Caki2 (cell line): ENCODE measurements around the gene ENOSF1. TPM values are rescaled to one million over a fixed set of nuclear protein-coding genes. Genes with fewer than 3 reads are reported as not detected.

Experiments used
- DNase-seq: peaks from one replicate; pipeline ENCODE4 v3.0.0-alpha.2; 2015; ENCODE audit warnings: low read depth
- in situ Hi-C: cut with HindIII; loops from 2 replicates; pipeline ENCODE4 v1.10.0; 2016; ENCODE audit warnings: low sequenced_read_pairs, low pct_unique_long_range_greater_than_20kb, mixed read lengths
- total RNA-seq: library from RNA; depleted of rRNA; stranded (reverse); fragments of >200 nt; shearing (Covaris generic); gene quantifications from 2 replicates; pipeline ENCODE4 v1.2.3, GENCODE V29; 2014; ENCODE audit warnings: low replicate concordance; rRNA removed

Gene ENOSF1
- total RNA-seq, 1 experiment from 2014 or later: 77.6 TPM

- DNase-seq: no peak
- in situ Hi-C loops: no loop called here
These were observed 91.0 kb downstream of the ENOSF1 start for GRCh38 chr18:621291-622043.

Other genes starting within 250 kb of the ENOSF1 start
- gene COLEC12, start 211.9 kb downstream of the ENOSF1 start, total RNA-seq: 0.57 TPM in 1 of 2 replicates, not detected in the other
- gene CETN1, start 132.2 kb downstream of the ENOSF1 start, total RNA-seq: not detected in 2 replicates
- gene CLUL1, start 115.6 kb downstream of the ENOSF1 start, total RNA-seq: not detected in 2 replicates
- 169 and 173 TPM in 2 replicates for gene TYMS, start 55.0 kb downstream of the ENOSF1 start, total RNA-seq
- 18.0 and 43.0 TPM in 2 replicates for gene YES1, start 99.6 kb upstream of the ENOSF1 start, total RNA-seq
- gene ADCYAP1, start 192.2 kb upstream of the ENOSF1 start, total RNA-seq: not detected in 2 replicates